Putamen (tissue), 1 donor: Measurements from ENCODE around the gene SH3PXD2A.

ENCODE experiments used
- DNase-seq: peaks from one replicate; pipeline ENCODE4 v3.0.0-alpha.2; 2016; ENCODE audit warnings: low spot score

Gene SH3PXD2A

DNA sequence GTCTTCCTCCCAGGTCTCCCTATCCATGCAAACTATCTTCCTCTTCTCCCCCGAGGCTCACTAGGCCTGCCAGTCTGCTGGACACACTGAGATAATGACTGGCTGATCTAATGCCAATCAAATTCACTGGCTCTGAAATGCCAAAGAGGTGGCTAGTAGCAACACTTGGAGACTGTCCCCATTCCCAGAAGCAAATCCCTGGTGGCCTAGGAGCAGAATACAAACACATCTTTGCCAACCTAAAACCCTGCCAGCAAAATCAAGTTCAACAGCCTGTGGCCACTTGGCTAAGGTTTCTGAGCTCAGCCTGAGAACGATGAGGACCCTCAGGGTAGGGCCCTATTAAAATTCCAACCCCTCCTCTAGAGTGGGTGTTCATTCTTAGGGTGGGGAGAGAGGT lies 46.6 kb downstream of the SH3PXD2A start:
- no peak for DNase-seq

GRCh38 chr10:103807996-103808395 lies 47.4 kb downstream of the SH3PXD2A start:
- no peak for DNase-seq

DNA sequence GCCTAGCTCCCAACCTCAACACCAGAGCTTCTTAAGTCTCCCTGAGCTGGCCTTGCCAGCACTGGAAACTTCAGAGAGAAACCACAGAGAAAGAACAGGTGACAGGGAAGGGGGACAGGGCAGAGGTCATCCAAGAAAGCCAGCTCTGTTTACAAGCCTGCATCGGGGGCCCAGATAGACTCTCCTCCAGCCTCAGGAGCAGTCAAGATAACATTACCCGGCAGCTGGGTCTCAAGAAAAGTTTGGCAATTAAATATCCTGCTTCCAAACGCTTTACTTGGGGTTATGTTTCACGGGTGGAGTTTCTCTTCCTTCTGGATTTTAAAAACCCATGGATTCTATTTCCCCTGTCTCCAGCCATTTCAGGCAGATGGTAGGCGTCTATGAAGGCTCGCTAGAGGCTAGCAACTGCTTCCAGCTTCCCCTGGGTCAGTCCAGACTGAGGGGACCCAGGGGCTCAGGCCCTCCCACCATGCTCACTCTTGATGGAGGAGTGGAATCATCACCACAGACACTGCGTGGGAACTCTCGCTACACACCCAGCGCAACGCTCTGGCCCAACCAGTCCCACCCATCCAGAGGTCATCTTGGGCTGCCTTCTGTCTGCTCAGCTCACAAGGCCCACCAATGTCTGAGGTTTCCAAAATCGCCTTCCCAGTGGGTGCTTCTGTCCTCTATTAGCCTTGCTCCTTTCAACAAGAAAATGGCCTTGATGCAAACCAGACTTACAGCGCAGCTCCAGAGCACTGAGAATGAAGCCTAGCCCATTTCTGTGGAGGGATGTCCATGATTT lies 48.8 kb downstream of the SH3PXD2A start:
- no peak for DNase-seq

DNA sequence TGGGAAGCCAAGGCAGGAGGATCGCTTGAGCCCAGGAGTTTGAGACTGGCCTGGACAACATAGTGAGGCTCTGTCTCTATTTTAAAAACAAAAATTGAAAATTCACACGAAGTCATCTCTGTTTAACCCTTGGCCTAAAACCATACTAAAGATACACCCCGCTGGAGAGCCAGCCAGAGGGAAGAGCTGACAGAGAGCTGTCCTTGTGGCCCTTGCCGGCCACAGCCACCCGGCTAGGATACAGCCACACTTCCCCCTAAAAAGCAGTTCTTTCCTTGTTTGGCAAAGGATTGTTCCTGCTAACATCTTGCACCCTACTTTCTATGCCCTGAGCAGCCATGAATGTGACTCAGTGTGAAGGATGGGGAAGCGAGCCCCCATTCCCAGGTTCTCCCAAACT lies 49.6 kb downstream of the SH3PXD2A start:
- no peak for DNase-seq

- no peak for DNase-seq
These were observed 50.5 kb downstream of the SH3PXD2A start for GRCh38 chr10:103804871-103805270.

GRCh38 chr10:103803941-103804340 lies 51.4 kb downstream of the SH3PXD2A start:
- no peak for DNase-seq

DNA sequence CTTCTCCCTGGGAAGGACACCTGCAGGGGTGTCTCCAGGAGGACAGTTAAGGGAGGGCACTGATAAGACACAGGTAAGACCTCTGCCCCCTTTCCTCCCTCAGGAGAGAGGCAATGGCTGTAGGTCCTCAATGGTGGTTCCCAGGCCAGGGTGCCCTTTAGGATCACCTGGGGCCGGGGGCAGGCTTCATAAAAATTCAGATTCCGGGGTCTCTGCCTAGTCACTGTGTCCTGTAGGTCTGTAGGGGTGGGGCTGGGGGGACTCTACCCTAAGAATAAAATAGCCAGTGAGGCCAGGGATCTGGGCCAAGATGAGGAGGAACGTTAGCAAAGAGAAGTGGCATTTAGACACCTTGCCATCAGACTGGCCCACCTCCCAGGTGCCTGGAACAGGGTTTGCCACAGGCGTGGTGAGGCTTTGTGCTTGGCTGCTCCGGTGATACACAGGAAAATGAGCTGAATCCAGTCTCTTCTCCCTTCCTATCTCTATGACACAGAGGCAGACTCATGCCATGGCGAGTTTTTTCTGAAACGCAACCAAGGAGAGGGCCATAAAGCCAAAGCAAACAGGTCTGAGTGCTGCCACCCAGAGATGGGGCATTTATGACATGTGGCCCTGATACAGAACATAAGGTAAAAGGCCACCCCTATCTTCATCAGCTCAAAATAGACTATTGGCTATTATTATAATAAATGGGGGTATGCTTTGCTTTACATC lies 52.6 kb downstream of the SH3PXD2A start:
- no peak for DNase-seq

GRCh38 chr10:103802081-103802480 lies 53.3 kb downstream of the SH3PXD2A start:
- DNase-seq = no peak

- no peak for DNase-seq
These were observed 54.4 kb downstream of the SH3PXD2A start for GRCh38 chr10:103800789-103801540.

DNA sequence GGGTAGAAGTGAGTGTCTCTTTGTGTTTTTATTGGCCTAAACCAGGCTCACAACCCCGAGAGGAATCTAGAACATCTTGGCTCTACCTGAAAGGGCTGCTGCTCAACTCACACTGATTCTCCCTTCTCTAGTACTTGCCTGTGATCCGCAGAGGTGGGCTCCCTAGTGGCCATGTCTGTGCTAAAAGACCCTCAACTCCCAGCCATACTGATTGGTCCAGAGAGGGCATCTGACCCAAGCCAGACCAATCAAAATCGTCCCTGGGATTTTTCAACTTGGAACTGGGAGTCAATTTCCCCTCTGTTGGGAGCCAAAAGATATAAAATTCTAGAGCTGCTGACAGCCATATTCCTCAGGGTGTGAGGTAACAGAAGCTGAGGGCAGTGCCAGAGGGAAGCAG lies 55.3 kb downstream of the SH3PXD2A start:
- no peak for DNase-seq

DNA sequence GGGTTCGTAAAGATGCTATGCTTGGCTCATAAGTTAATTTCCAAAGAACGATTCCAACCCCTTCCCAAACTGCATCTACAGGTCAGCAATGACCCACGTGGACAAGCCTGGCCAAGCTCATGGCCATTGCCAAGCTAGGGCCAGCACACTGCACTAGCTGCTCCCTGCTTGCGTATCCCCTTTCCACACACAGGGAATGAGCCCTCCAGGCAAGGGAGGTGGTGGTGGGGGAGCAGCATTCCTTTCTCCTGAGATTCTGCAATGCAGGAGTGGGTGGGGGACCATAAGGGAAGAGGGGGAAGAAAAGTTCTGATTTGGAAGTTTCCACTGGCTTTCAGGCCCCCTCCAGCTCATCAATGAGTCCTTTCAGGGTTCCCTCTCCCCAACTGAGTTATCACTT lies 56.0 kb downstream of the SH3PXD2A start:
- no peak for DNase-seq

- DNase-seq = no peak
These were observed 56.9 kb downstream of the SH3PXD2A start for GRCh38 chr10:103798511-103798910.

GRCh38 chr10:103797857-103798256 lies 57.5 kb downstream of the SH3PXD2A start:
- DNase-seq = no peak

DNA sequence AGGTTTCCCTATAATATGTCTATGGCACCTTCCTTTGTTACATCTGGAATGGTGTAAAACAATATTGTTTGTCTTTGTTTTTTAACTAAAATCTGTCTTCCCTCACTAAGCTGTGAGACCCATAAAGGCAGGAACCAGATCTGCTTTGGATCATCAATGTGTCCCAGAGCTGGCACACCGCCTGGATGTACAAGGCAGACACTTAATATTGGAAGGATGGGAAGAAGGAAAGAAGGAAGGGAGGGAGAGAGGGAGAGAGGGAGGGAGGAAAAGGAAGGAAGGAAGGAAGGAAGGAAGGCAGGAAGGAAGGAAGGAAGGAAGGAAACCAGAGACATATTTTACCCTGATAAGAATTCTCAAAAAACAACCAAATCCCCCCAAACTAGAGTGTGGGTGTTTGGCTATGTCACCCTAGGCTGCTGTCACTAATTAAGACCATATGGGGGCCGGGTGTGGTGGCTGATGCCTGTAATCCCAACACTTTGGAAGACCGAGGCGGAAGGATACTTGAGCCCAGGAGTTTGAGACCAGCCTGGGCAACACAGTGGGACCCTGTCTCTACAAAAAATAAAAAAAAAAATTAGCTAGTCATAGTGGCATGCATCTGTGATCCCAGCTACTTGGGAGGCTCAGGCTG lies 59.6 kb downstream of the SH3PXD2A start:
- DNase-seq = no peak

DNA sequence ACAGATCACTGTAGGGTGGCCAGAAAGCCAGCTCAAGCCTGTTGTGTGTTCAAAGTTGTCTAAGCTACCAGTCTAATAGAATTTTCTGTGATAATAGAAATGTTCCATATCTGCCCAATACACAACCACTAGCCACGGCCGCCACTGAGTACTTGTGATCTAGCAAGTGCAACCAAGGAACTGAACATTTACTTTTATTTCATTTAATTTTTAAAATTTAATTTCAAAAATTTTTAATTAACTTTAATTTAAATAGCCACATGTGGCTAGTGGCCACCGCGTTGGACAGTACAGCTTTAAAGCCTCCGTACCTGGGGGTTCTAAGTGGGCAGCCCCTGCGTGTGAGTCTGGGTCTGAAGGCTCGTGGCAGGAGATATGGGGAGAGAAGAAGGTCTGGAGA lies 60.4 kb downstream of the SH3PXD2A start:
- no peak for DNase-seq

GRCh38 chr10:103793920-103794883 lies 61.2 kb downstream of the SH3PXD2A start:
- DNase-seq = peak; percentile 56

- DNase-seq = no peak
These were observed 61.9 kb downstream of the SH3PXD2A start for GRCh38 chr10:103793429-103793828.

- no peak for DNase-seq
These were observed 62.8 kb downstream of the SH3PXD2A start for GRCh38 chr10:103792547-103792946.

GRCh38 chr10:103791858-103792257 lies 63.5 kb downstream of the SH3PXD2A start:
- no peak for DNase-seq

- no peak for DNase-seq
These were observed 64.1 kb downstream of the SH3PXD2A start for GRCh38 chr10:103791291-103791690.

DNA sequence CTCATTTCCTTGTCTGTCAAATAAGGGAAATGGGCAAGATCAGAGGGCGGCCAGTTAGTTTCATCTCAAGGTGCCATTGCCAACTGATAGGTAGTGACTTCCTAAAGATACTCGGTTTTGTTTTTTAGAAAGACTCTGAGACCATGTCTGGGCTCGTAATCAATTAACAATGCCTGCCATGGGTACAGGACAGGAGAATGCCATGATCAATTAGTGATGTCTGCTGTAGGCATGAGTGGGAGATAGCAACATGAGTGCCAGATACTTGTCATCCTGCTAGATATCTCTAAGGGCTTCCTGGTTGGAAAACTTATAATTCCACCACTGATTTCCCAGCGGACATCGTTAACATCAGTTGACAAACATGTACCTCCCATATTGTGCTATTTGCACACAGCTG lies 64.8 kb downstream of the SH3PXD2A start:
- DNase-seq = no peak
